ENCODE results near the gene C11orf91.

- TF ChIP-seq CTCF (conservative IDR thresholded peaks at IDR 0.05; ENCODE audit: low read depth, low read length) (no peak), POLR2A (IDR thresholded peaks at IDR 0.05; ENCODE audit: low read depth, low read length) (no peak), CEBPB (IDR thresholded peaks at IDR 0.05; ENCODE audit: low read depth, low read length) (no peak), MAFK (IDR thresholded peaks at IDR 0.05; ENCODE audit: low read depth, low read length) (no peak), SMC3 (IDR thresholded peaks at IDR 0.05; ENCODE audit: low read depth, low read length) (no peak), RFX5 (IDR thresholded peaks at IDR 0.05; ENCODE audit: low read depth, low read length) (no peak), BHLHE40 (IDR thresholded peaks at IDR 0.05; ENCODE audit: low read depth, low read length) (no peak), MXI1 (IDR thresholded peaks at IDR 0.05; ENCODE audit: borderline replicate concordance, low read depth, low read length) (no peak), FOS (IDR thresholded peaks at IDR 0.05; ENCODE audit: low read depth, low read length) (no peak), RCOR1 (IDR thresholded peaks at IDR 0.05; ENCODE audit: insufficient replicate concordance, low read length) (no peak), USF2 (IDR thresholded peaks at IDR 0.05; ENCODE audit: low read depth, low read length) (no peak), ELK1 (IDR thresholded peaks at IDR 0.05; ENCODE audit: borderline replicate concordance, low read depth, low read length) (no peak), MAZ (IDR thresholded peaks at IDR 0.05; ENCODE audit: borderline replicate concordance, low read depth, low read length) (no peak)
Observed at GRCh38 chr11:33725496-33725895, 24.9 kb upstream of the C11orf91 start.

All from IMR-90 (cell line).